Fibroblast of villous mesenchyme (primary cell): ENCODE data around the gene ESRRA. TPM values are rescaled to one million over a fixed set of nuclear protein-coding genes. Genes with fewer than 3 reads are reported as not detected.

Source experiments
- DNase-seq: peaks from one replicate; pipeline ENCODE4 v3.0.0-alpha.2; 2010; ENCODE audit warnings: low read depth
- H3K4me3 ChIP-seq: 2 replicates; pipeline ENCODE4 v1.5.1; 2011; ENCODE audit warnings: low read depth, mild to moderate bottlenecking, low read length
- total RNA-seq: library from RNA; depleted of rRNA; stranded (reverse); fragments of >200 nt; gene quantifications from 2 replicates; pipeline ENCODE4 v1.2.3, GENCODE V29; 2012
- TF ChIP-seq, protein P1 (sequence below): IDR thresholded peaks from 2 replicates; pipeline ENCODE4 v1.5.1; 2012; ENCODE audit warnings: low read depth, mild to moderate bottlenecking, low read length; ENCODE audit not compliant: insufficient read depth

Gene ESRRA
- total RNA-seq, 1 donor = 23.3 TPM

DNA sequence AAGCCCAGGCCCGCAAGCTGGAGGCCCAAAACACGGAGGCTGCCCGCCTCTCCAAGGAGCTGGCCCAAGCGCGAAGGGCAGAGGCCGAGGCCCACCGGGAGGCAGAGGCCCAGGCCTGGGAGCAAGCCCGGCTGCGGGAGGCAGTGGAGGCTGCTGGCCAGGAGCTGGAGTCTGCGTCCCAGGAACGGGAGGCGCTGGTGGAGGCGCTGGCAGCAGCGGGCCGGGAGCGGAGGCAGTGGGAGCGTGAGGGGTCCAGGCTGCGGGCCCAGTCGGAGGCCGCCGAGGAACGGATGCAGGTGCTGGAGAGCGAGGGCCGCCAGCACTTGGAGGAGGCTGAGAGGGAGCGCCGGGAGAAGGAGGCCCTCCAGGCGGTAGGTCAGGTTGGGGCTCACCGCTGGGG is 39.5 kb downstream of the ESRRA start:
- no peak overlapping the region for H3K4me3 ChIP-seq
- DNase-seq = no peak
- TF ChIP-seq, protein P1, sequence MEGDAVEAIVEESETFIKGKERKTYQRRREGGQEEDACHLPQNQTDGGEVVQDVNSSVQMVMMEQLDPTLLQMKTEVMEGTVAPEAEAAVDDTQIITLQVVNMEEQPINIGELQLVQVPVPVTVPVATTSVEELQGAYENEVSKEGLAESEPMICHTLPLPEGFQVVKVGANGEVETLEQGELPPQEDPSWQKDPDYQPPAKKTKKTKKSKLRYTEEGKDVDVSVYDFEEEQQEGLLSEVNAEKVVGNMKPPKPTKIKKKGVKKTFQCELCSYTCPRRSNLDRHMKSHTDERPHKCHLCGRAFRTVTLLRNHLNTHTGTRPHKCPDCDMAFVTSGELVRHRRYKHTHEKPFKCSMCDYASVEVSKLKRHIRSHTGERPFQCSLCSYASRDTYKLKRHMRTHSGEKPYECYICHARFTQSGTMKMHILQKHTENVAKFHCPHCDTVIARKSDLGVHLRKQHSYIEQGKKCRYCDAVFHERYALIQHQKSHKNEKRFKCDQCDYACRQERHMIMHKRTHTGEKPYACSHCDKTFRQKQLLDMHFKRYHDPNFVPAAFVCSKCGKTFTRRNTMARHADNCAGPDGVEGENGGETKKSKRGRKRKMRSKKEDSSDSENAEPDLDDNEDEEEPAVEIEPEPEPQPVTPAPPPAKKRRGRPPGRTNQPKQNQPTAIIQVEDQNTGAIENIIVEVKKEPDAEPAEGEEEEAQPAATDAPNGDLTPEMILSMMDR = no peak

DNA sequence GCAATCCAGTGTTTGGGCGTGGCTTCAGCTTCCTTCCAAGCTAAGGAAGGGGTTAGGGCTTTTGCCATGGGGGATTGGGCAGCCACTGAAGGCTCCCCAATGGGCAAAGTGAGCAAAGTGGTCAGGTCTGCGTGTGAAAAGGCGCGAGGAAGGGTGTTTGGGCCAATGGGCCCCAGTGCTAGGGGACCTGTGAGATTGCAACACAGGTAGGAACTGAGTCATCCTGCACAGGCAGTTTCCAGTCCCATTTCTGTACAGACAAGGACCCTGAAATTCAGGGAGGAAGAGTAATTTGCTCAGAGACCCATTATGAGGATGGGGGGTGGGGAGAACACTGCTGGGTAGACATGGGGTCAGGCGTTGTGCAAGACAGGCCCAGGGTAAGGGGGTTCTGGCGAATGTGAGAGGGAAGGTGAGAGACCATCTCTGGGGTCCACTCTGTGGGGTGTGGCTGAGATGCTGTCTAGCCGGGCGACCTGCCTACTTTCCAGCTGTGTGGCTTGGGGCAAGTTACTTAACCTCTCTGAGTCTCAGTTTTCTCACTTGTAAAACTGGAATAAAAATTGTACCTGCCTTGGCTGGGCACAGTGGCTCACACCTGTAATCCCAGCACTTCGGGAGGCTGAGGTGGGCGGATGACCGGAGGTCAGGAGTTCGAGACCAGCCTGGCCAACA is 42.0 kb downstream of the ESRRA start:
- TF ChIP-seq, protein P1 = no peak
- no peak overlapping the region for H3K4me3 ChIP-seq
- DNase-seq = no peak

DNA sequence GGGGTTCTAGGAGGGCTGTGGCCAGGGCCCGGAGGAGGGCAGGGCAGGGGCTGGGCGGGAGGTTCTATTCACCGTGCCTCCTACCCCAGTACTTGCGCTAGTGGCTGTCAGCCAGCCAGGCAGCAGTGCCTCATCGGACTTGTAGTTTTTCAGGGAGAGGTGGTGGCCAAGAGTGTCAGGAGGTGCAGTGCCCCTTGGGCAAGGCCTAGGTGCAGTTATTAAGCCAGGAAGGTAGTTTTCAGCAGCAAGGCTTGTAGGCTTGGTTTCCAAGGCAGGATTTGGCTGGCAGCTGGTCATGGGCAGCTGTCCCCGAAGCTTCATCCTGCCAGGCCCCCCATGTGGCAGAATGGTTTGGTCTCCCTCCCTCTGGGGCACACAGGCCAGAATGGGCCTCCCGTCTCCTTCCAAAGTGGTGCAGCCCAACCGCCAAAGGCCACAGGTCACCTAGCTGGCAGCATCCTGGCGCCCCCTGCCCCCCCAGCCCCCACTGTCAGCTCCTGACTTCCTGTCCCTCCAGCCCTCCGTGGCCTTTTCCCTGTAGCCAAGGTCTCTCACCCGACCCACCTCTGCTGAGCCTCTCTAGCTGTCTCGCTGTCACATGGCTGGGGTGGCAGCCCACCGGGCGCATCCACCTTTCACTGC is 43.2 kb downstream of the ESRRA start:
- DNase-seq = no peak
- H3K4me3 ChIP-seq = no peak overlapping the region

DNA sequence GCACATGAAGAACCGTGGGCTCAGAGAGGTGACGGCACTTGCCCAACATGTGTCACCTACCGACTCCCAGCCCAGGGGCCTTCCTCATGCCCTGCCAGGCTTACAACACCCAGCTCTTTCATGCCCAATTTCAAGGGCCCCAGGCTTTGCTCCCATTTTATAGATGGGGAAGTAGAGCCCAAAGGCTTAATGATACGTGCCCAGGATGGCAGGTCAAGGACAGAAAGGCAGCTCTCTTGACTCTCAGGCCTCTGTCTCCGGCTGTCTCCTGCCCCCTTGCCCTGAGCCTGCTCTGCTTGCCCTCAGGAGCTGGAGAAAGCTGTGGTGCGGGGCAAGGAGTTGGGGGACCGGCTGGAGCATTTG is 43.7 kb downstream of the ESRRA start:
- no peak for DNase-seq
- no peak overlapping the region for H3K4me3 ChIP-seq
- TF ChIP-seq, protein P1 = no peak

More for the DNA sequence above, 43.2 kb downstream of the ESRRA start:
- TF ChIP-seq, protein P1 = no peak

DNA sequence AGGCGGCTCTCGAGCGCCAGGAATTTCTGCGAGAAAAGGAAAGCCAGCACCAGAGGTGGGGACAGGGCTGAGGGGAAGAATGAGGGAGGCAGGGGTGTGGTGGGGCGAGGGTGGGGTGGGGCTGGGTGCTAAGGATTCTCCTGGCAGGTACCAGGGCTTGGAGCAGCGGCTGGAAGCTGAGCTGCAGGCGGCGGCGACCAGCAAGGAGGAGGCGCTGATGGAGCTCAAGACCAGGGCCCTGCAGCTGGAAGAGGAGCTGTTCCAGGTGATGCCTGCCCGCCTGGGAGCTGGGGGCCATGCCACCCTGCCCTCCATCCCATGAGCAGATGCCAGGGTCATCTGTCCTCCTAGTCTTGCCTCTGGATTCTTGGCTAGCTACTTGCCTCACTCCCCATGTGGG is 44.1 kb downstream of the ESRRA start:
- H3K4me3 ChIP-seq = no peak overlapping the region
- TF ChIP-seq, protein P1 = no peak
- no peak for DNase-seq

DNA sequence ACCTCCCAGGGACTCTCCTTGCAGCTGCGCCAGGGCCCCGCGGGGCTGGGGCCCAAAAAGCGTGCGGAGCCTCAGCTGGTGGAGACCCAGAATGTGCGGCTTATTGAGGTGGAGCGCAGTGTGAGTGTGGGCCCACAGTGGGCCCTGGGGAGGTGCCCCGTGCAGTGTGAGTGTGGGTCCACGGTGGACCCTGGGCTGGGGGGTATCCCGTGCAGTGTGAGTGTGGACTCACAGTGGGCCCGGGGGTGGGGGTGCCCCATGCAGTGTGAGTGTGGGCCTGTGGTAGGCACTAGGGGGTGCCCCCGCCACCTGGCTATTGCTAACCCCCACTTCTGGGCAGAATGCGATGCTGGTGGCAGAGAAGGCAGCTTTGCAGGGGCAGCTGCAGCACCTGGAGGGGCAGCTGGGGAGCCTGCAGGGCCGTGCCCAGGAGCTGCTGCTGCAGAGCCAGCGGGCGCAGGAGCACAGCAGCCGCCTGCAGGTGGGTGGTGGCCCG is 45.9 kb downstream of the ESRRA start:
- no peak for DNase-seq

More for the DNA sequence above, 45.9 kb downstream of the ESRRA start:
- TF ChIP-seq, protein P1 = no peak
- no peak overlapping the region for H3K4me3 ChIP-seq
